Measurements from ENCODE around the gene MCEMP1. TPM values are rescaled to one million over a fixed set of nuclear protein-coding genes. Genes with fewer than 3 reads are reported as not detected.

Gene MCEMP1
- polyA plus RNA-seq, 2 of the 4 experiments (the other 2 are of a cell fraction): 0.17 TPM; not detected in 1

- TF ChIP-seq MAX (IDR thresholded peaks at IDR 0.05) (no peak), CHD2 (IDR thresholded peaks at IDR 0.05; ENCODE audit: low read length, partially characterized antibody) (no peak), BCL3 (IDR thresholded peaks at IDR 0.05) (no peak), FOSB (CRISPR knock-in tag; IDR thresholded peaks at IDR 0.05) (no peak), CTCF (IDR thresholded peaks at IDR 0.05) (no peak), NR3C1 (IDR thresholded peaks at IDR 0.05) (no peak), EHF (CRISPR knock-in tag; IDR thresholded peaks at IDR 0.05) (no peak), PHF8 (IDR thresholded peaks at IDR 0.05; ENCODE audit: borderline replicate concordance, low read depth) (no peak), MAZ (IDR thresholded peaks at IDR 0.05; ENCODE audit: borderline replicate concordance, low read depth, low read length) (no peak), USF2 (IDR thresholded peaks at IDR 0.05) (no peak), GATA3 (IDR thresholded peaks at IDR 0.05; ENCODE audit: borderline replicate concordance) (no peak), RAD21 (conservative IDR thresholded peaks at IDR 0.05 in 1 of 2, IDR thresholded peaks at IDR 0.05 in 1 of 2) (no peak), HMGXB4 (CRISPR knock-in tag; IDR thresholded peaks at IDR 0.05; ENCODE audit: borderline replicate concordance) (no peak), BHLHE40 (IDR thresholded peaks at IDR 0.05; ENCODE audit: low read depth, low read length) (no peak), FOSL2 (IDR thresholded peaks at IDR 0.05) (no peak), FOSL2 (CRISPR knock-in tag; IDR thresholded peaks at IDR 0.05) (no peak), HOXB5 (CRISPR knock-in tag; IDR thresholded peaks at IDR 0.05) (no peak), MAFK (IDR thresholded peaks at IDR 0.05; ENCODE audit: partially characterized antibody) (no peak), RCOR1 (IDR thresholded peaks at IDR 0.05; ENCODE audit: low read depth, low read length) (no peak), SREBF2 (IDR thresholded peaks at IDR 0.05) (no peak)
- H3K27ac ChIP-seq: no peak overlapping the region
- no peak overlapping the region for H3K4me3 ChIP-seq
- ChIA-PET POLR2A (no interaction called here), CTCF (interaction anchor here (0.6 to 1.9 kb wide), 5 partner anchors 10 to 73 kb away, joined by 3 to 9 read pairs (median 5); no protein-coding TSS in a partner anchor)
- peak in 1 of 2 experiments; percentile 26 for DNase-seq (ENCODE audit: low read depth in 1 of 2, low spot score in 1 of 2)
- no peaks in the 10 kb centered on the region for H3K4me1 ChIP-seq
- H3K9me3 ChIP-seq: no peaks in the 10 kb centered on the region
- FAIRE-seq: no peak
- 88% methylated on average over 29 of the region's 43 CpGs for WGBS (ENCODE audit: missing lambda C conversion rate)
- ATAC-seq: 0 out of 6 replicates have a peak, but pooled peaks of 1 of the 2 experiments have one; percentile 9
- H3K4me2 ChIP-seq: no peak overlapping the region
These were observed 35.3 kb upstream of the MCEMP1 start for GRCh38 chr19:7641290-7642276.
